Renal cortical epithelial cell (primary cell): ENCODE results near the gene MEIS2. TPM values are rescaled to one million over a fixed set of nuclear protein-coding genes. Genes with fewer than 3 reads are reported as not detected.

Source experiments
- DNase-seq: peaks from one replicate; pipeline ENCODE4 v3.0.0-alpha.2; 2011; ENCODE audit warnings: low read depth
- total RNA-seq: library from RNA; depleted of rRNA; stranded (reverse); fragments of >200 nt; gene quantifications from 2 replicates; pipeline ENCODE4 v1.2.3, GENCODE V29; 2014

The MEIS2 gene
- total RNA-seq, 1 donor from 2014 or later: 2.6 TPM

GRCh38 chr15:36936613-36937012 is 163.7 kb downstream of the MEIS2 start:
- no peak for DNase-seq

DNA sequence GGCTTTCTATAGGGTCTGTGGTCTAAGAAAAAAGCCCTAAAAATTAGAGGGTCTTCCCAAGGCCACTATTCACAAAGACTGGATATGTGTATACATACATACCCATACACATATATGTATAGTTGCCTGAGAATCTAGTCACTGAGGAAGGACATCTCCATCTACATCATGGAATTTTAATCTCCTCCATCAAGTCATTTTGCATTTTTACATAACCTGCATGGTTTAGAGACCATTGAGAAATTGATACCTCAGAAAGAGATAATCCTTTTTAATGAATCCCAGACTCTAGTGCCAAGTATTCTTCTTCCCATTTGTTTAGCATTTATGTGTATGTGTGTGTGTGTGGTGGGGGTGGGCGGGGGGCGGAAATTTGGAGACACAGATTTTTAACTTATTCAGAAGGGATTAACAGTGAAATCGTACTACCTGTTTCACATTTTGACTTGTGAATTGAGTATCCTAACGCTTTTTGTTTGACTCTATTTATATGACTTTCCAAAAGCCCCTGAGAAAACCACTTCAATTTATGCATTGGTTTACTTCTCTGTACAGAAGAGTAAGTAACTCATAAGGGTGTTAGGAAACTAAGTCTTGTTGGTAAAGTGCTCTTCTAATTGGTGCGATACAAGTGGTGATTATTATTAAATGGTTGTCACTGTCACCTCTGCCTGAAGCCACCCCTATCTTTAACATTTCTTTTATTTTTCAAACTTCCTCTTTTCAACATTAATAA is 166.9 kb downstream of the MEIS2 start:
- no peak for DNase-seq

DNA sequence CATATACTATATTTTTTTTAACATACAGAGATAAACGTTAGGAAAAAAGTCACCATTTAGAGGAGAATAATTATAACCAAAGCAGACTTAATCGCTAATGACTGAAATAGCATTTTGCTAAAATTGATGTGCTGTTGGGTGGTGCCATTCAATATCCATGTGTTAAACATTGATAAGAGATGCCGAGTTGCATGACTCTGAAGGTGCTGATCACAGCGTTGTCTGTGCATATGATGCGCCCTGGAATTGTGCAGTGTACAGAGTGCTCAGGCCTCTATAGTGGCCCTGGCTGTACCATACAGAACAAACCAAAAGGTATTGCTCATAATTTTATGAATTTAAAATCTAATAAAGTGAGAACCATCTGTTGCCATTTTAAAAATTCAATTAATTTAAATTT is 168.3 kb downstream of the MEIS2 start:
- DNase-seq: no peak

GRCh38 chr15:36931434-36931833 is 168.9 kb downstream of the MEIS2 start:
- no peak for DNase-seq

- no peak for DNase-seq
Observed at GRCh38 chr15:36926427-36926825, 173.9 kb downstream of the MEIS2 start.

GRCh38 chr15:36925653-36926426 is 174.5 kb downstream of the MEIS2 start:
- DNase-seq: peak; percentile 15

- no peak for DNase-seq
Observed at GRCh38 chr15:36925049-36925448, 175.3 kb downstream of the MEIS2 start.

DNA sequence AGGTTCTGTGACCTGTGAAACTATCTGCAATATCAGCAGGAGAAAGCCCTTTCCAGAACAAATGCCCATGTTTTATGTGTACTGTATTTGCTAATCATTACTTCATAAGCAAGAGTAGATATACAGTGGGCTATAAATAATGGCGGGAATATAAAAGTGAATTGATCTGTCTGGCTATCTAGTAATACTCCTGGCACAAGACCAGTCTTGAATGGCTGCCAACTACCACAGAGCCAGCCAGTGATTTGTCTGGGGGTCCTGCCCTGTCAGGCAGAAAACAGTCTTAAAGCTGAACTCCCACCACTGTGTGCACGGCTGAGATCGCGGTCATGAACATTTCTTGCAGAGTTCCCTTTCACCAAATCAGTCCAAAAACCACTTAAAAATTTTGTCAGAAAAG is 176.3 kb downstream of the MEIS2 start:
- DNase-seq: no peak

GRCh38 chr15:36921484-36922091 is 178.8 kb downstream of the MEIS2 start:
- DNase-seq: no peak

- no peak for DNase-seq
Observed at GRCh38 chr15:36917411-36918267, 182.7 kb downstream of the MEIS2 start.

DNA sequence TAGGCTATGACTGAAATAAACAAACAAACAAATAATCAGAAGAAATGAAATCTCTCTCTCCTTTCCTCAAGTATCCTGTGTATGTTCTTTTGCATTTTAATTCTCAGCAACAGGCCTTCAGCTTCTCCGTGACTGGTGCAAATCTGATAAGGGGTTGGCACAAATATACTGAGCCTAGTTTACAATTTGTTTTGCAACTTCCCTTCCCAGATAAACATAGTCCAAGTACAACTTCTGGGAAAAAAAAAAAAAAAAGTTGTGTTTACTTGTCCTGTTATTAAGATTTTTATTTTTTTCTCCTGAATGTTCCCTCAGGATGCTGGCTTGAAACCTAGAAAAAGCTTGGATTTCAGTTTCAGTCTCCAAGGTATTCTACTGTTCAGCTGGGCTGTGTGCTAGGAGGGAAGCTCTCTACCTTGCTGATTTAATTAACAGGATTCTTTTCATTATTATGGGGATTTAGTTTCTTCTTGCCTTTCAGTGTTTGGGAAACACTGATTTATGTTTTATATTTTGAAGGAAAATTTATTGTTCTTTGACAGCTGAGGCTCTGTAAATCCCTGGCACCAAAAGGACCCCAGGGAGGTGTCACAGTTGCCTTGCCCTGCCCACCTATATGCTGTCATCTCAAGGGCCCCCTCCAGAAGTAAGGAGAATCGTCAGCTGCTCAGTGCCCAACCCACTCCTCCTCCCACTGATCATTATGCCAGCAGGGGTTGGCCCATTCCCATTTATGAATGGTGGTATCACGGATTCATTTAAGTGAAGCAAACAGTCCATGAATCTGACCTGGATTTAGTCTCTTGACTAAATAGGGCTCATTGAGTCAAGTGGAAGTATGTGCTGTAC is 185.2 kb downstream of the MEIS2 start:
- DNase-seq: no peak

- no peak for DNase-seq
Observed at GRCh38 chr15:36914466-36914865, 185.9 kb downstream of the MEIS2 start.

GRCh38 chr15:36912311-36912712 is 188.0 kb downstream of the MEIS2 start:
- DNase-seq: no peak

DNA sequence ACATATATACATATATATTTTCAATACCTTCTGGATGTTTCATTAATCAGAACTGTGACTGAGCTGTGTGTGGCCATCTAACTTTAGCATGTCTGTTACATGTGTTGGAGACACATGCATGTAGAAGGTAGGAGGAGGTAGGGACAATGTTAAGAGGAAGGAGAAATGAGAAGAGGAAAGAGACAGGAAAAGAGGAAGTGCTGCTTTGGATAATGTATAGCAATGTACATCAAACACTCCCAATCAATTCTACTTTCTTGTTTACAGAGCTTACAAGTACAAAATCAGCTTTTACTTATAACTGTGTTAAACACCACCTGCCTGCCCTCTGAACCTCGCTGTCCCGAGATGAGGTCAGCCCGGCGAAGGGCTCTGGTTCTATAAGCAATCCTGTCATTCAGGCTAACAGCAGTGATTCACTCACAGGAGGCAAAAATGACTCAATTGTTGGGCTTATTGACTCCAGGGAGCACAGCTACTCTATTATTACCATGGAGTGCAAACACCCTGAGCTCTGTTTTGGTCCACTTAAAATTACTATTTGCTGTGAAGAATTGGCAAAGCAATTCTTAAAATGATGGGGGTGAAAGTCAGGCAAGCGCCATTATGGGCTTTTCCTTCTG is 188.9 kb downstream of the MEIS2 start:
- peak; percentile 6 for DNase-seq

GRCh38 chr15:36908991-36909390 is 191.4 kb downstream of the MEIS2 start:
- DNase-seq: no peak

DNA sequence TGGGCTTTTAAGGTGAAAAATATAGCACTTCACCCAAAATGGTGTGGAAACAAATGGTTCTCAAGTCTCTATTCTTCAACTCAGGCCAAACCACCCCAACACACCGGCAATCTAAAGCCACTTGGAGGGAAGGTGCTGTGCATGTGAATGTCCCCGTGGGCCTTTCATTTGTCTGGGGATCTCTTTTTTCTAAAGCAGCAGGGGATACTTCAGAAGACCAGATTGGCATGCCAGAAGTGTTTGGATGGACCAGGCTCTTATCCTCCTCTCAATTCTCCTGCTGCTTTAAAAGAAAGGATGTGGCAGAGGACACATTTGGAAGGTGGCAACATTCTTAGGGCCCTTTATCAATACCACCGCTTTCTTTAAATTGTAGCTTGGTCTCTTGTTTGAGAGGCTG is 193.1 kb downstream of the MEIS2 start:
- no peak for DNase-seq

- no peak for DNase-seq
Observed at GRCh38 chr15:36905908-36906307, 194.4 kb downstream of the MEIS2 start.

- no peak for DNase-seq
Observed at GRCh38 chr15:36904715-36905114, 195.6 kb downstream of the MEIS2 start.

DNA sequence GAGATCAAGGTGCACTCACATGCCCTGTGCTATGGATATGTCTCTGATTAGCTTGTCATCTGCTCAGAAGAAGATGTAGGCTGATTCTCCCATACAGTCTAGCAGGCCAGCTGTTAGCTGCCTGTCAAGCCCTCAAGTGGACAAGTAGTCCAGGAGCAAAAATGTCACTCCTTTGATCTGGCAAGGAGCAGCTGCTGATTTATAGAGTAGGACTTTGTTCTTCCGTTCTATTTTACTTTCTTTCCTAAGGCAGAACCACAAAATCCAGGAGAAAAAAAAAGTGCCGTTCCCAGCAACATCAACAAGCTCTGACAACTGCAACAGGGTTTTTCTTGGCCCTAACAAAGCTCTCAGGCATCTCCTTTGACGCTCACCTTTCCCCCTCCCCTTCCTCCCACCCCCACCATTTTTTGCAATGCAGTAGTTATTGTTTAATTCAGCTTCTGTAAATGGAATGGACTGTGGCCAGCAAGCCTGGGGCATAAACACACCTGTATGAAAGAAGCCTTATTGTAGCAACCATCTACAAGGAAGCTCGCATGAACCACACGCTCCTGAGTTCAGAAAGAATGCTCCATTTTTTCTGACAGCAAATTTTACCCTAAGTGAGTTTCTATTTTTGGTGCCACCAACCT is 196.3 kb downstream of the MEIS2 start:
- DNase-seq: peak; percentile 72

DNA sequence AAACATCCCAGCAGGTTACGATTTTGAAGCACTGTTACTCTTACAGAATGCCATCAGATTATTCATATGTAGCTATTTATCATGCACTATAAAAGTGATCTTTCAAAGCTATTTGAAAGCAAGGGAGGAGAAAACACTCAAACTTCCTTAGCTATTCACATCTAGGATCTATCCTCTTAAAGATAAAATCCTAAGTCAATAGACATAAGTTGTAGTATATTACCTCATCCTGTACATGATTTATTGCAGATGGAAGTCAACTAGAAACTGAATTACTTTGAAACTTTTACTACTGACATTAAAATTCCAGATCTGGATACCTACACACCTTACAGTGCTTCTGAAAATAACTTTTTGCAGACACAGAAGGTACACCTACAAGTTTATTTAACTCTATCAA is 197.2 kb downstream of the MEIS2 start:
- no peak for DNase-seq
